Loucy (cell line): ENCODE measurements around the gene EARS2.

Experiments used
- H2AFZ ChIP-seq: fragments of 200-600 bp; sonication (generic); 2 replicates; pipeline ENCODE4 v1.6.0; 2016; ENCODE audit warnings: antibody characterized with exemption, mild to moderate bottlenecking, low read length, moderate library complexity
- H3F3A ChIP-seq: fragments of 200-600 bp; 2 replicates; pipeline ENCODE4 v1.6.0; 2016; ENCODE audit warnings: antibody characterized with exemption, low read depth, mild to moderate bottlenecking
- H3K27me3 ChIP-seq: fragments of 200-600 bp; sonication (generic); 2 replicates; pipeline ENCODE4 v1.6.1; 2014; ENCODE audit warnings: low read length, mild to moderate bottlenecking; ENCODE audit not compliant: insufficient read depth, poor library complexity, severe bottlenecking
- H3K36me3 ChIP-seq: fragments of 200-600 bp; sonication (generic); 2 replicates; pipeline ENCODE4 v1.6.1; 2016; ENCODE audit warnings: low read length; ENCODE audit not compliant: insufficient read depth
- H3K4me1 ChIP-seq: fragments of 200-600 bp; sonication (generic); 2 replicates; pipeline ENCODE4 v1.5.1; 2014; ENCODE audit warnings: low read length, mild to moderate bottlenecking; ENCODE audit not compliant: insufficient read depth, poor library complexity, severe bottlenecking
- H3K4me2 ChIP-seq: fragments of 200-600 bp; sonication (generic); 2 replicates; pipeline ENCODE4 v1.6.0; 2014; ENCODE audit warnings: antibody characterized with exemption, low read length, low read depth, mild to moderate bottlenecking; ENCODE audit not compliant: poor library complexity, severe bottlenecking
- H3K4me3 ChIP-seq: fragments of 200-600 bp; sonication (generic); 2 replicates; pipeline ENCODE4 v1.5.1; 2014; ENCODE audit warnings: low read length, mild to moderate bottlenecking, mixed read lengths; ENCODE audit not compliant: poor library complexity, severe bottlenecking
- H3K79me2 ChIP-seq: fragments of 200-600 bp; sonication (generic); 2 replicates; pipeline ENCODE4 v1.6.1; 2014; ENCODE audit warnings: low read length; ENCODE audit not compliant: insufficient read depth
- H3K9ac ChIP-seq: fragments of 200-600 bp; sonication (generic); 2 replicates; pipeline ENCODE4 v1.6.0; 2014; ENCODE audit warnings: mild to moderate bottlenecking, low read depth, low read length, moderate library complexity; ENCODE audit not compliant: poor library complexity, severe bottlenecking
- H3K9me2 ChIP-seq: fragments of 200-600 bp; sonication (generic); replicated peaks from 2 replicates; pipeline ENCODE4 v1.6.1; 2016; ENCODE audit warnings: low read depth, low read length, mixed read lengths
- H3K9me3 ChIP-seq: fragments of 200-600 bp; sonication (generic); 2 replicates; pipeline ENCODE4 v1.6.1; 2014; ENCODE audit warnings: mild to moderate bottlenecking, antibody characterized with exemption, low read length, low read depth; ENCODE audit not compliant: insufficient read depth
- H4K20me1 ChIP-seq: fragments of 200-600 bp; sonication (generic); 2 replicates; pipeline ENCODE4 v1.6.0; 2014; ENCODE audit warnings: antibody characterized with exemption, low read length, mild to moderate bottlenecking; ENCODE audit not compliant: insufficient read depth, poor library complexity, severe bottlenecking
- EZH2phosphoT487 ChIP-seq: fragments of 200-600 bp; IDR thresholded peaks from 2 replicates; pipeline ENCODE4 v1.6.1; 2018; ENCODE audit warnings: antibody characterized with exemption, mild to moderate bottlenecking, moderate library complexity, borderline replicate concordance
- TF ChIP-seq, protein P1 (sequence below): fragments of 200-600 bp; sonication (generic); conservative IDR thresholded peaks from 2 replicates; pipeline ENCODE4 v1.5.1; 2014; ENCODE audit warnings: mild to moderate bottlenecking, antibody characterized with exemption, low read length

Gene EARS2

DNA sequence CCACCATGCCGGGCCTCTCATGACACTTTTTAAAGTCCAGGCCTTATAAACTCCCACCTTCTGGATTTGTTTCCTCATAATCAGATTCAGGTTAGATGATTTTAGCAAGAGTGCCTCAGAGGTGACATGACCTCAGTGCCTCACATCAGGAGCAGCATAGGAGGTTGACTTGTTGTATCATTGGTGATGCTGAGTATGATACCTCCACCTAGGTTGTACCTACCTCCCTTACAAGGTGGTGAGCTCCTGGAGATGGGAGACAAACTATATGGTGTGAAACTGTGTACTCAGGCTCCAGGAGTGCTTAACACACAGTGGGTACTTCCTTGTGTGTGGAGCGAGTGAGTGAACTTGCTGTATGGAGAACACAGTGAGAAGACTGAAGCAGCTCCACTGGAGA lies 20.3 kb upstream of the EARS2 start:
- no peaks in the 10 kb centered on the region for H3K4me1 ChIP-seq
- H3K36me3 ChIP-seq, result peaks cover 31% of the 10 kb centered on the region
- no peaks in the 10 kb centered on the region for H3F3A ChIP-seq
- no peaks in the 10 kb centered on the region for H3K9me2 ChIP-seq
- H2AFZ ChIP-seq, result no peak overlapping the region
- no peak overlapping the region for H3K9ac ChIP-seq
- H3K9me3 ChIP-seq, result no peaks in the 10 kb centered on the region
- H4K20me1 ChIP-seq, result no peaks in the 10 kb centered on the region
- no peak overlapping the region for H3K4me3 ChIP-seq
- H3K27me3 ChIP-seq, result no peaks in the 10 kb centered on the region
- H3K79me2 ChIP-seq, result no peaks in the 10 kb centered on the region
- no peak overlapping the region for H3K4me2 ChIP-seq
- TF ChIP-seq, protein P1, sequence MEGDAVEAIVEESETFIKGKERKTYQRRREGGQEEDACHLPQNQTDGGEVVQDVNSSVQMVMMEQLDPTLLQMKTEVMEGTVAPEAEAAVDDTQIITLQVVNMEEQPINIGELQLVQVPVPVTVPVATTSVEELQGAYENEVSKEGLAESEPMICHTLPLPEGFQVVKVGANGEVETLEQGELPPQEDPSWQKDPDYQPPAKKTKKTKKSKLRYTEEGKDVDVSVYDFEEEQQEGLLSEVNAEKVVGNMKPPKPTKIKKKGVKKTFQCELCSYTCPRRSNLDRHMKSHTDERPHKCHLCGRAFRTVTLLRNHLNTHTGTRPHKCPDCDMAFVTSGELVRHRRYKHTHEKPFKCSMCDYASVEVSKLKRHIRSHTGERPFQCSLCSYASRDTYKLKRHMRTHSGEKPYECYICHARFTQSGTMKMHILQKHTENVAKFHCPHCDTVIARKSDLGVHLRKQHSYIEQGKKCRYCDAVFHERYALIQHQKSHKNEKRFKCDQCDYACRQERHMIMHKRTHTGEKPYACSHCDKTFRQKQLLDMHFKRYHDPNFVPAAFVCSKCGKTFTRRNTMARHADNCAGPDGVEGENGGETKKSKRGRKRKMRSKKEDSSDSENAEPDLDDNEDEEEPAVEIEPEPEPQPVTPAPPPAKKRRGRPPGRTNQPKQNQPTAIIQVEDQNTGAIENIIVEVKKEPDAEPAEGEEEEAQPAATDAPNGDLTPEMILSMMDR, result no peak
- no peak for TF ChIP-seq EZH2phosphoT487

DNA sequence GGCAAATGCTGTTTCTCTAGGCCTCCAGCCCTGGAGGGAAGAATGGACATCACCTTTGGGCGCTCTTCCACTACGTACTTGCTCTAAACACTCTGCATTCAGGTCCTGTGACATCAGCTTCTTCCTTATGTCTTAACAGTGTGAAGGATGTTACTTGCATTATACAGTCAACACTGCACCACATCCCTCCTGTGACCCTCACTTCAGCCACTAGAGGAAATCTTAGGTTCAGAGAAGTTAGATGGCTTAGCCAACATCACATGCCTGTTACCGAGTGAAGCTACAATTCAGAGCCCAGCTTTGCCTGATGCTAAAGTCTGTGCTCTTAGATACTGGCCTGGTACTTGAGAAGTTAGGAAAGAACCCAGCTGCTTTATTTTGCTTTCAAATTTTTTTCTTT lies 18.7 kb upstream of the EARS2 start:
- no peak overlapping the region for H2AFZ ChIP-seq
- TF ChIP-seq, protein P1, result no peak
- no peak for TF ChIP-seq EZH2phosphoT487
- H4K20me1 ChIP-seq, result no peaks in the 10 kb centered on the region
- no peak overlapping the region for H3K4me2 ChIP-seq
- H3K27me3 ChIP-seq, result no peaks in the 10 kb centered on the region
- no peaks in the 10 kb centered on the region for H3F3A ChIP-seq
- no peaks in the 10 kb centered on the region for H3K79me2 ChIP-seq
- H3K4me3 ChIP-seq, result no peak overlapping the region
- H3K9ac ChIP-seq, result no peak overlapping the region
- H3K9me3 ChIP-seq, result no peaks in the 10 kb centered on the region
- no peaks in the 10 kb centered on the region for H3K9me2 ChIP-seq
- H3K4me1 ChIP-seq, result no peaks in the 10 kb centered on the region
- H3K36me3 ChIP-seq, result peaks cover 31% of the 10 kb centered on the region; the same call in 1 of the 2 replicates

DNA sequence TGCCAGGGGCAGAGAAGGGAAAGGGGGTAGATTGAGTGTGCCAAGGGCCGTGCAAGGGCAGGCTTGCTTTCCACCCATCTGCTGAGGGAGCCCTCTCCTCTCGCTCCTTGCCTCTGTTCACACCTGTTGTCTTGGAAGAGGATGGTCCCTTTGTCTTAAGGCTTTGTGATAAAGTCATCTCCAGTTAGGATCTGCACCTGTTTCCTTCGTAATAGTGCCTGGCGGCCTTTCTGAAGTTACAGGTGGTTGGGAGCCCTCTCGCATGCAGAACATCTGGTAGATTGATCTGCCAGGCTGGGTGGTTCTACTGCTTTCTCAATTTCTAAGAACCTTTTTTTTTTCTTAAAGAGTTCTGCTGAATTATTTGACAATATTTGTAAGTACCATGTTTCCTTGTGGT lies 16.7 kb upstream of the EARS2 start:
- peaks cover 31% of the 10 kb centered on the region; the same call in 1 of the 2 replicates for H3K36me3 ChIP-seq
- H3K9ac ChIP-seq, result no peak overlapping the region
- no peaks in the 10 kb centered on the region for H3K4me1 ChIP-seq
- H3K4me3 ChIP-seq, result no peak overlapping the region
- H3K9me2 ChIP-seq, result no peaks in the 10 kb centered on the region
- H3K4me2 ChIP-seq, result no peak overlapping the region
- H3F3A ChIP-seq, result no peaks in the 10 kb centered on the region
- H3K27me3 ChIP-seq, result no peaks in the 10 kb centered on the region
- no peaks in the 10 kb centered on the region for H4K20me1 ChIP-seq
- no peaks in the 10 kb centered on the region for H3K79me2 ChIP-seq
- TF ChIP-seq EZH2phosphoT487, result no peak
- TF ChIP-seq, protein P1, result no peak
- H3K9me3 ChIP-seq, result no peaks in the 10 kb centered on the region
- H2AFZ ChIP-seq, result no peak overlapping the region
